ENCODE data around the gene NR1I3.

NR1I3 gene

DNA sequence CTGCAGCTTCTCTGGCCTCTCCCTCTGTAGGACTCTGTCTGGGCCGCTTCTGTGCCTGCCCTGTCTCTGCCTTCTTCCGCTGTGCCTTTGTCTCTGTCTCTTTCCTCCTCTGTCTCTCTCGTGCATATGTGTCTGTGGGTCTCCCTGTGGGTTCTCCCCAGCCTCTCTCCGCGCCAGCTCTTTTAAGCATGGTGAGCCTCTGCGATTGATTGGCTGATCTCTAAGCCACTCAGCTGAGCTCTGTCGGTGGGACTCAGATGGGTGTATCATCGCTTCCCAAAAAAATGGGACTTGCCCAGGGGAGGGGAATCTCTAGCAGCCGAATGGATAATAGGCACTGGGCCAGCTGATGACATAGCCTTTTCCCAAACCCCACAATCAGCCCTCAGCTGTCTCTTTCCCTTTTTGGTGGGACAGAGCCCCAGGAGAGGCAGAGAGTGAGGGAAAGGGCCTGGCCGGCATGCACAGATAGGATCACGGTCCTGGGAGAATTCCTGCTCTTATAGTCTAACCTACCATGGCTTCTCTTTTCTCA lies 39.0 kb downstream of the NR1I3 start, which contains the start of gene ADAMTS4:
ADAMTS4 (minus strand) TSS at position 158 of the 535 bp plus-strand sequence. CDS start 427 bp downstream, outside the sequence.
- no peak for TF ChIP-seq CTCF (IDR thresholded peaks at IDR 0.05)

GRCh38 chr1:161198194-161198896 lies 39.7 kb downstream of the NR1I3 start:
- TF ChIP-seq CTCF (IDR thresholded peaks at IDR 0.05): no peak

- no peak for TF ChIP-seq CTCF (IDR thresholded peaks at IDR 0.05)
Measured at GRCh38 chr1:161197560-161198193, 40.3 kb downstream of the NR1I3 start.

GRCh38 chr1:161196521-161197451 lies 41.2 kb downstream of the NR1I3 start:
- no peak for TF ChIP-seq CTCF (IDR thresholded peaks at IDR 0.05)

DNA sequence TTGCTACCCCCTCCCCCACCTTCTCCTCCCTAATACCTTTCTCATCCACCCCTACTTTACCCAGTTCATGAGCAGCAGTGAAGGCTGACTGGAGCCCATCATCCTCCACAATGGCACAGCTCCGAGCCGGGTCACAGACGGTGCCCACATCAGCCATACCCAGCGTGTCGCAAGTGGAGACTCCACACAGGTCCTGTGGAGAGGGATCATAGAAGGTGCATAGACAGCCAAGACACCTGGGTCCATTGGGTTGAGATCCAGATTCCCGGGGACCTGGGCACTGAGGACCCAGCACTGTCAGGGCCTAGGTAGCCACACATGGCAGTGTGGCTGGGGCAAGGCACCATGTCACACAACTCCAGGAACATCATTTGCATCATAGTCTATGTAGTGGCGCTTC lies 41.9 kb downstream of the NR1I3 start:
- no peak for TF ChIP-seq CTCF (IDR thresholded peaks at IDR 0.05)

DNA sequence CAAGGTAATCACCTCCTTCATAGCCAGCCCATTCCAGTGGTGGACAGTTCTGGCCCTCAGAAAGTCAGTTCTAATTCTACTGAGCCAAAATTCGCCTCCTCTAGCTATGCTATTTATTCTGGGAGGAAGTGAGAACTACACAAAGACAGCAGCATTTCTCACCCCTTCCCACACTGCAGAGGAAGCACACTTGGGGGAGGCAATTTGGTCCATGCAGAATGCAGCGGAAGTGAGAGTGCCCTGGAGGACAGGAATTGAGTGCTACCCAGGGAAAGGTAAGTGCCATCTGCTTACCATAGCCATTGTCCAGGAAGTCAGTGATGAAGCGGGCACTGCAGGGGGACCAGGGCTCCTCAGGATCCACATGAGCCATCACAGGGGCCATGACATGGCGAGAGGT lies 42.8 kb downstream of the NR1I3 start:
- no peak for TF ChIP-seq CTCF (IDR thresholded peaks at IDR 0.05)

DNA sequence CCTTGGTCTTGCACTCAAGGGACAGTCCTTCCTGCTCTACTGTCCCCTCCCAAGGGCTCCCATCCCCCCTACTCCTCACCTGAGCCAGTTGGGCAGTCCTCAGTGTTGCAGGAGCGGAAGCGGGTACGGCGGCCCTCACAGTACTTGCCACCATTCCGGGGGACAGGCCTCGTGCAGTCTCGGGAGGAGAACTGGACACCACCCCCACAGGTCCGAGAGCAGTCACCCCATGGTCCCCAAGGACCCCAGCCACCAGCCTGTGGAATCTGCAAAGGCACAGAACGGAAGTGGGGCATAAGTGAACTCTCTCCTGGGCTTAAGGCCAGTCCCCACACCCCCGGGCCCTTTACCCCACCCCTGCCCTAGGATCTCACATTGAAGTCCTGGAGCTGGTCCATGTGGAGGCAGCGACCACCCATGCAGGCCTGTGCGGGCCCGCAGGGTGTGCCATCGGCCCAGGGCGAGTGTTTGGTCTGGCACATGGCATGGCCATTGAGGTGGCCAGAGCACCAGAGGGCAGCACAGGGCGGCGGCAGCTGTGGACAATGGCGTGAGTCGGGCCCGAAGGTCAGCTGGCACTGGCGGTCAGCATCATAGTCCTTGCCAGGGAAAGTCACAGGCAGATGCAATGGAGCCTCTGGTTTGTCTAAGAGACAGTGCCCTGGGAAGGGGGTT lies 44.3 kb downstream of the NR1I3 start:
- no peak for TF ChIP-seq CTCF (IDR thresholded peaks at IDR 0.05)

Data from LNCAP (cell line).